C4-2B (cell line): Measurements from ENCODE around the gene TOR1AIP2.

ENCODE experiments used
- ZFX ChIP-seq: fragments of 450-650 bp; IDR thresholded peaks from 2 replicates; pipeline ENCODE4 v1.6.1; 2017
- TF ChIP-seq, protein P1 (sequence below): fragments of 450-650 bp; conservative IDR thresholded peaks from 2 replicates; pipeline ENCODE4 v1.5.1; 2017; ENCODE audit warnings: mild to moderate bottlenecking

DNA sequence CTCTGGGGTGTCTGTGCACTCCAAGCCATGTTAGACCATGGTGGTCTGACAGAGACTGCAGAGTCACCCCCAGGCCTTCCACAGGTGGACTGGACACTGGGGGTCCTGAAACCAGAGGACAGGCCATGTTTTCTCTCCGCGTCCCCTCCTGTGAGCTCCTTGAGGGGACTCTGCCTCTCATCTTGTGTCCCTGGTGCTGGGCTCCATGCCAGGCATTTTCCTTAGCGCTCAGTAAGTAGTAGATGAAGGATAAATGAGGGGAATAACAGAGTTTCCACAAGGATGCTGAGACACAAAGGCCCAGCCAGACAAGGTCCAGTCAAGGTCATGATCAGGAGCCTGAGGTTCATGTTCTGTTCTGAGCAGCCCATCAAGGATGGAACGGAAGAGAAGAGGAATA is 77.1 kb downstream of the TOR1AIP2 start:
- TF ChIP-seq, protein P1, sequence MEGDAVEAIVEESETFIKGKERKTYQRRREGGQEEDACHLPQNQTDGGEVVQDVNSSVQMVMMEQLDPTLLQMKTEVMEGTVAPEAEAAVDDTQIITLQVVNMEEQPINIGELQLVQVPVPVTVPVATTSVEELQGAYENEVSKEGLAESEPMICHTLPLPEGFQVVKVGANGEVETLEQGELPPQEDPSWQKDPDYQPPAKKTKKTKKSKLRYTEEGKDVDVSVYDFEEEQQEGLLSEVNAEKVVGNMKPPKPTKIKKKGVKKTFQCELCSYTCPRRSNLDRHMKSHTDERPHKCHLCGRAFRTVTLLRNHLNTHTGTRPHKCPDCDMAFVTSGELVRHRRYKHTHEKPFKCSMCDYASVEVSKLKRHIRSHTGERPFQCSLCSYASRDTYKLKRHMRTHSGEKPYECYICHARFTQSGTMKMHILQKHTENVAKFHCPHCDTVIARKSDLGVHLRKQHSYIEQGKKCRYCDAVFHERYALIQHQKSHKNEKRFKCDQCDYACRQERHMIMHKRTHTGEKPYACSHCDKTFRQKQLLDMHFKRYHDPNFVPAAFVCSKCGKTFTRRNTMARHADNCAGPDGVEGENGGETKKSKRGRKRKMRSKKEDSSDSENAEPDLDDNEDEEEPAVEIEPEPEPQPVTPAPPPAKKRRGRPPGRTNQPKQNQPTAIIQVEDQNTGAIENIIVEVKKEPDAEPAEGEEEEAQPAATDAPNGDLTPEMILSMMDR, result no peak
- TF ChIP-seq ZFX, result no peak
